Islet of Langerhans (tissue), 1 donor: ENCODE measurements around the gene MBOAT2.

Experiments used
- FAIRE-seq: peaks from one replicate; lab custom pipeline; 2011; peaks lifted over from hg19 to GRCh38; lab: Jason Lieb, UNC

The MBOAT2 gene

GRCh38 chr2:8858264-8858663, 145.2 kb downstream of the MBOAT2 start:
- FAIRE-seq: no peak

GRCh38 chr2:8857709-8858108, 145.8 kb downstream of the MBOAT2 start:
- FAIRE-seq: no peak

GRCh38 chr2:8856176-8856575, 147.3 kb downstream of the MBOAT2 start:
- no peak for FAIRE-seq

- no peak for FAIRE-seq
Measured at GRCh38 chr2:8855010-8855409, 148.5 kb downstream of the MBOAT2 start.

- FAIRE-seq: no peak
Measured at GRCh38 chr2:8853426-8853825, 150.1 kb downstream of the MBOAT2 start.

GRCh38 chr2:8851811-8852560, 151.5 kb downstream of the MBOAT2 start:
- no peak for FAIRE-seq

- FAIRE-seq: no peak
Measured at GRCh38 chr2:8850845-8851487, 152.5 kb downstream of the MBOAT2 start.

- FAIRE-seq: no peak
Measured at GRCh38 chr2:8849327-8849726, 154.2 kb downstream of the MBOAT2 start.

- no peak for FAIRE-seq
Measured at GRCh38 chr2:8848328-8849100, 155.0 kb downstream of the MBOAT2 start.

GRCh38 chr2:8847400-8847799, 156.1 kb downstream of the MBOAT2 start:
- no peak for FAIRE-seq

- FAIRE-seq: no peak
Measured at GRCh38 chr2:8841932-8842331, 161.6 kb downstream of the MBOAT2 start.

GRCh38 chr2:8840475-8841091, 162.9 kb downstream of the MBOAT2 start:
- no peak for FAIRE-seq

- FAIRE-seq: no peak
Measured at GRCh38 chr2:8839189-8839965, 164.1 kb downstream of the MBOAT2 start.

- no peak for FAIRE-seq
Measured at GRCh38 chr2:8837795-8838140, 165.7 kb downstream of the MBOAT2 start.

GRCh38 chr2:8836971-8837794, 166.3 kb downstream of the MBOAT2 start, which contains the start of gene KIDINS220:
KIDINS220 (minus strand) TSS chr2:8837613; CDS start chr2:8827093, 10,520 bp downstream.
- FAIRE-seq: no peak

GRCh38 chr2:8835279-8835678, 168.2 kb downstream of the MBOAT2 start:
- no peak for FAIRE-seq

GRCh38 chr2:8833853-8834252, 169.6 kb downstream of the MBOAT2 start:
- no peak for FAIRE-seq

- FAIRE-seq: no peak
Measured at GRCh38 chr2:8831516-8831915, 172.0 kb downstream of the MBOAT2 start.

GRCh38 chr2:8827729-8828128, 175.8 kb downstream of the MBOAT2 start:
- no peak for FAIRE-seq

- FAIRE-seq: no peak
Measured at GRCh38 chr2:8822218-8822617, 181.3 kb downstream of the MBOAT2 start.
